ENCODE data around the gene MMP14. TPM values are rescaled to one million over a fixed set of nuclear protein-coding genes. Genes with fewer than 3 reads are reported as not detected.

Gene MMP14
- total RNA-seq, 1 donor from 2014 or later: 149 TPM

GRCh38 chr14:22819151-22819988 lies 17.0 kb upstream of the MMP14 start:
- Histone ChIP-seq H3K9me3 (no peaks in the 10 kb centered on the region), H3K4me3 (peak overlapping the region; percentile 44), H3K27ac (peak overlapping the region; percentile 85), H3K4me1 (peaks cover 43% of the 10 kb centered on the region), H3K27me3 (no peaks in the 10 kb centered on the region), H3K36me3 (no peaks in the 10 kb centered on the region)
- ATAC-seq (no peak), DNase-seq (peak; percentile 67)
- TF ChIP-seq CTCF (IDR thresholded peaks at IDR 0.05): no peak
- intact Hi-C loops (cut with DNase I): no loop called here

DNA sequence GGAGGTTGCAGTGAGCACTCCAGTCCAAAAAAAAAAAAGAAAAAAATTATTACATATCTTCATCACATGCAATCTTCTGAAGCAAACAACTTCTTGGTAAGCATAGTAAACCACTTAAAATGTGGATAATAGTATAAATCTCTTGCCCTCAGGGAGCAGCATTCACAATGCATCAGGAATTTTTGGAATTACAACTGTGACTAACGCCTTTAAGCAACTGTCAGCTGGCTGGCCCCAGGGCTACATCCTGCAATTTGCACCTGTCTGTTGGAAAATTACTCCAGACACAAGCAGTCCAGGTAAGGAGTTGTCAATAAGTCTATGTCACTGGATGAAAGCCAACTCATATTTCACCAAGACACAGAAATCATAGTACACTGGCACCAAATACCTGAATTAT lies 15.7 kb upstream of the MMP14 start:
- intact Hi-C loops (cut with DNase I): loop anchor here (5.0 kb wide), 1 partner anchor 37 kb away; no protein-coding TSS in a partner anchor

DNA sequence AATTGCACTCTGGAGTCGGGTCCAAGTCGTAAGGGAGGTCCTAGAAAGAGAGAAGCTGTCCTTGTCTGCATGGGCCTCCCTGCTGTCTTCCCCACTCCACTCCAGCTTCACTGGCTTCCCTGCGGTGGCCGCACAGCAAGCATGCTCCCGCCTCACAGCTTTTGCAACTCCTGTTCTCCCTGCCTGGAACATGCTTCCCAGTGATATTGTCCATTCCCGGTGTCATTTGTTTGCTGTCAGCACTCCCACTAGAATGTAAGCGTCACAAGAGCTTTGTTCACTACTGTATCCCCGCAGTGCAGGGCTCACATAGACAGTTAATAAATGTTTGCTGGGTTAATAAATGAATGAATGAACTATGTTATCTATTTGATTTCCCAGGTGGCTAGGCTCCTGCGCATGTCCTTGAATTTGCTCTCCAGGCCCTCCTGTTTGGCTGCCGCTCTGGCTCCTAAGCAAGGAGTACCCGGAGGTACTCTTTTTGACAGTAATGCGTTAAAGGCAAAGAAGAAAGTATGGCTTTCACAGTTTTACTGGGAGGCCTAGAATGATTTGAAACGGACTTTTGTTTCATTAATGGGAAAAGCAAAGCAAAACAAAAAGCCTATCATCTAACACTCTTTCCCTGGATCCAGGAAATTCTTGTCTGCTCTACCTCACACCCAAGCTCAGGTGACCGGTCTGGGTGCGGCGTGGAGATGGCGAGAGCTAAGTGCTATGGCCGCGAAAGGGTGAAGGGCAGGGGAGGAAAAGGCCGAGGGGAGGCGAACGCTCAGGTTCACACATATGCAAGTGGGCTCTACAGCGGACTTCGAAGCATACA lies 15.0 kb upstream of the MMP14 start:
- Histone ChIP-seq H3K27ac (peak overlapping the region; percentile 47), H3K4me1 (peaks cover 43% of the 10 kb centered on the region), H3K9me3 (no peaks in the 10 kb centered on the region), H3K27me3 (no peaks in the 10 kb centered on the region), H3K36me3 (no peaks in the 10 kb centered on the region), H3K4me3 (no peak overlapping the region)
- TF ChIP-seq CTCF (IDR thresholded peaks at IDR 0.05): no peak
- ATAC-seq: no peak
- intact Hi-C loops (cut with DNase I): loop anchor here (5.0 kb wide), 1 partner anchor 36 kb away; no protein-coding TSS in a partner anchor
- DNase-seq: peak; percentile 63

More for the DNA sequence above, 15.7 kb upstream of the MMP14 start:
- Histone ChIP-seq H3K4me3 (no peak overlapping the region), H3K9me3 (no peaks in the 10 kb centered on the region), H3K36me3 (no peaks in the 10 kb centered on the region), H3K27ac (peak overlapping the region; percentile 47), H3K27me3 (no peaks in the 10 kb centered on the region), H3K4me1 (peaks cover 43% of the 10 kb centered on the region)
- ATAC-seq (no peak), DNase-seq (peak; percentile 7)
- no peak for TF ChIP-seq CTCF (IDR thresholded peaks at IDR 0.05)

DNA sequence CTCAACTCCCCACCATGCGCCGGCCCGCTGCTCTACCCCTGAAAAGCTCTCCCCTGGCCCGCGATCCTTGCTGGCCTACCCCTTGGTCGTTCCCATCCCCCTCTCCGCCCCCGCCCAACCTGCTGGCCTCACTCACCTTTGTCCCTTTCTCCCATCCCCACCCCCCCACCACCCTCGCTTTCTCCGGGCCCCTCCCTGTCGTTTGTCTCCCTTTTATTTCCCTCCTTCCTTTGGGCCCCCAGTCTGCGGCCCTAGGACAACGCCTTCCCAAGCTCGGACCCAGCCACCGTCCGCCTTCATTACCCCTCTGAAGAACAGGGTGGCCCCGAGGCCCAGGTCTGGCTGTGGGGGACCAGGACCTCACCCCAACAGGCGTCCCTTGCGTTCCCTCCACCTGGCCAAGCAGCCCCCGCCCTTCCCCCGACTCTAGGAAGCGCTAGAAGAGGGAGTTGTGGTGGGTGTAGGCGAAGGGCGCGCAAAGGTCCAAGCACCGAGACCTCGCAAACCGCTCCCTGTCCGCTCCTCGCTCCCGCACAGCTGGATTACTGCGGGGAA lies 14.3 kb upstream of the MMP14 start:
- H3K36me3 ChIP-seq: no peaks in the 10 kb centered on the region
- intact Hi-C loops (cut with DNase I): loop anchor here (5.0 kb wide), 1 partner anchor 35 kb away; no protein-coding TSS in a partner anchor
- DNase-seq (no peak), ATAC-seq (no peak)
- H3K27me3 ChIP-seq: no peaks in the 10 kb centered on the region
- H3K4me1 ChIP-seq: peaks cover 43% of the 10 kb centered on the region
- peak overlapping the region; percentile 45 for H3K4me3 ChIP-seq
- peak overlapping the region; percentile 74 for H3K27ac ChIP-seq
- no peak for TF ChIP-seq CTCF (IDR thresholded peaks at IDR 0.05)
- no peaks in the 10 kb centered on the region for H3K9me3 ChIP-seq

DNA sequence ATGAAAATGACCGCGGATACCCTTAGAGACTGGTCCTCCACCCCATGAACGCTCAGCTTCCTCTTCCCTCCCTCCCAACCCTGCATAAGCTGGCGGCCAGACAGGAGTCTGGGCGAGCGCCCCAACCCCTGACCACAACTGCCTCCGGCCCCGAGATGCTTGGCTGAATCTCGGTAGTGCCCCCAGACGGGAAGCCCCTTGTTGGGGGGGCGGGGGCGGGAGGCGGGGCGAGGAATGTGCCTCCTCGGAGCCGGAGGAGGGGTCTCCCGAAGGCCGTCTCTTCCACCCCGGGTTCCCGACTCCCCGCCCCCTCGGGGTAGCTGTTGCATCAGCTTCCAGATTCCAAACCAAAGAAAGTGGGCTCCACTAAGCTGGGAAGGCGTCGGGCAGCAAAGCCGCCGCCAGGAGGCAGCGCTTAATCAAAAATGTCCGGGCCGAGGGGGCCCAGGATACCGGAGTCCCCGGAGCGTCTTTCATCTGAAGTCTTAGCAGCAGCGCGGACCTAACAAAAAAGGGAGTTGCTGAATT lies 13.8 kb upstream of the MMP14 start:
- ATAC-seq (peak; percentile 77), DNase-seq (peak; percentile 88)
- Histone ChIP-seq H3K36me3 (no peaks in the 10 kb centered on the region), H3K4me3 (peak overlapping the region; percentile 45), H3K9me3 (no peaks in the 10 kb centered on the region), H3K27me3 (no peaks in the 10 kb centered on the region), H3K27ac (peak overlapping the region; percentile 74), H3K4me1 (peaks cover 41% of the 10 kb centered on the region)
- peak; percentile 87 for TF ChIP-seq CTCF (IDR thresholded peaks at IDR 0.05)
- intact Hi-C loops (cut with DNase I): loop anchor here (5.0 kb wide), 1 partner anchor 35 kb away; no protein-coding TSS in a partner anchor
